ENCODE measurements around the gene SLFN5.

DNA sequence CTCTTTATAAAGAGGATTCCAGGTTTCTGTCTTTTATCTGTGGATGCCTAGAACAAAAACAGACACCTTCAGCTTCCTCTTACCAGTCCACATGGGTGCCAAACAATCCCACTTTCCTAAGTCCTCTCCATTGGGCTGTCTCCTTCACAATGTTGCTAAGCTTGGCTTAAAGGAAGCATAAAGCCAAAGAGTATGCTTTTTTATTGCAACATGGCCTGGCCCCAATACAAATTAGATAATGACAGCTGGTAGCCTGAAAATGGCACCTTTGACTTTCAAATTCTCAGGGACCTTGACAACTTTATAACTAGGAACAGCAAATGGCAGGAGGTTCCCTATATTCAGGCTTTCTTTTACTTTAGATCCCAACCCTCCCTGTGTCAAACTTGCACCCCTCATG, 55.8 kb downstream of the SLFN5 start:
- TF ChIP-seq POLR2A (IDR thresholded peaks at IDR 0.05; ENCODE audit: low read depth, low read length) (no peak), CEBPB (IDR thresholded peaks at IDR 0.05; ENCODE audit: low read depth, low read length) (no peak), NFE2L2 (IDR thresholded peaks at IDR 0.05; ENCODE audit: low read depth, low read length) (no peak), ELK1 (IDR thresholded peaks at IDR 0.05; ENCODE audit: borderline replicate concordance, low read depth, low read length) (no peak), RFX5 (IDR thresholded peaks at IDR 0.05; ENCODE audit: low read depth, low read length) (no peak), MAFK (IDR thresholded peaks at IDR 0.05; ENCODE audit: low read depth, low read length) (no peak), BHLHE40 (IDR thresholded peaks at IDR 0.05; ENCODE audit: low read depth, low read length) (no peak), RAD21 (IDR thresholded peaks at IDR 0.05; ENCODE audit: low read length) (no peak), MAZ (IDR thresholded peaks at IDR 0.05; ENCODE audit: borderline replicate concordance, low read depth, low read length) (no peak), RCOR1 (IDR thresholded peaks at IDR 0.05; ENCODE audit: insufficient replicate concordance, low read length) (no peak), MXI1 (IDR thresholded peaks at IDR 0.05; ENCODE audit: borderline replicate concordance, low read depth, low read length) (no peak)
- TF ChIP-seq, protein P1, sequence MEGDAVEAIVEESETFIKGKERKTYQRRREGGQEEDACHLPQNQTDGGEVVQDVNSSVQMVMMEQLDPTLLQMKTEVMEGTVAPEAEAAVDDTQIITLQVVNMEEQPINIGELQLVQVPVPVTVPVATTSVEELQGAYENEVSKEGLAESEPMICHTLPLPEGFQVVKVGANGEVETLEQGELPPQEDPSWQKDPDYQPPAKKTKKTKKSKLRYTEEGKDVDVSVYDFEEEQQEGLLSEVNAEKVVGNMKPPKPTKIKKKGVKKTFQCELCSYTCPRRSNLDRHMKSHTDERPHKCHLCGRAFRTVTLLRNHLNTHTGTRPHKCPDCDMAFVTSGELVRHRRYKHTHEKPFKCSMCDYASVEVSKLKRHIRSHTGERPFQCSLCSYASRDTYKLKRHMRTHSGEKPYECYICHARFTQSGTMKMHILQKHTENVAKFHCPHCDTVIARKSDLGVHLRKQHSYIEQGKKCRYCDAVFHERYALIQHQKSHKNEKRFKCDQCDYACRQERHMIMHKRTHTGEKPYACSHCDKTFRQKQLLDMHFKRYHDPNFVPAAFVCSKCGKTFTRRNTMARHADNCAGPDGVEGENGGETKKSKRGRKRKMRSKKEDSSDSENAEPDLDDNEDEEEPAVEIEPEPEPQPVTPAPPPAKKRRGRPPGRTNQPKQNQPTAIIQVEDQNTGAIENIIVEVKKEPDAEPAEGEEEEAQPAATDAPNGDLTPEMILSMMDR (conservative IDR thresholded peaks at IDR 0.05; ENCODE audit: low read depth, low read length): no peak
- TF ChIP-seq, protein P2, sequence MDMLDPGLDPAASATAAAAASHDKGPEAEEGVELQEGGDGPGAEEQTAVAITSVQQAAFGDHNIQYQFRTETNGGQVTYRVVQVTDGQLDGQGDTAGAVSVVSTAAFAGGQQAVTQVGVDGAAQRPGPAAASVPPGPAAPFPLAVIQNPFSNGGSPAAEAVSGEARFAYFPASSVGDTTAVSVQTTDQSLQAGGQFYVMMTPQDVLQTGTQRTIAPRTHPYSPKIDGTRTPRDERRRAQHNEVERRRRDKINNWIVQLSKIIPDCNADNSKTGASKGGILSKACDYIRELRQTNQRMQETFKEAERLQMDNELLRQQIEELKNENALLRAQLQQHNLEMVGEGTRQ (IDR thresholded peaks at IDR 0.05; ENCODE audit: low read depth, low read length): no peak
